ENCODE measurements around the gene LRP2.

GRCh38 chr2:169406891-169407290, 44.6 kb upstream of the LRP2 start:
- TF ChIP-seq ZNF274 (IDR thresholded peaks at IDR 0.05; ENCODE audit: low read depth, low read length) = no peak
- TF ChIP-seq YY1 (IDR thresholded peaks at IDR 0.05; ENCODE audit: insufficient read depth, insufficient read length) = no peak
- no peak for TF ChIP-seq SUZ12 (IDR thresholded peaks at IDR 0.05; ENCODE audit: extremely low read depth, insufficient read depth, insufficient read length)
